Astrocyte of the cerebellum (primary cell): ENCODE results near the gene MED15.
"Not testable (repeated sequence)": the region's sequence is repeated elsewhere in the genome, so short reads cannot be mapped to it uniquely, and the experiment has no call there.

Source experiments
- DNase-seq: peaks from one replicate; pipeline ENCODE4 v3.0.0-alpha.2; 2011; ENCODE audit warnings: low read depth
- H3K4me3 ChIP-seq: 2 replicates; pipeline ENCODE4 v1.5.1; 2011; ENCODE audit warnings: mild to moderate bottlenecking, low read depth, low read length, moderate library complexity
- CTCF ChIP-seq: IDR thresholded peaks from 2 replicates; pipeline ENCODE4 v1.5.1; 2012; ENCODE audit warnings: low read length, low read depth, moderate library complexity, mild to moderate bottlenecking; ENCODE audit errors: missing control alignments
- in situ Hi-C: cut with HindIII; loops from 2 replicates; pipeline ENCODE4 v1.10.0; 2017; ENCODE audit warnings: low sequenced_read_pairs

MED15 gene

GRCh38 chr22:20589614-20590476, 82.4 kb downstream of the MED15 start:
- DNase-seq: no peak
- in situ Hi-C loops: no loop called here
- no peak for TF ChIP-seq CTCF
- no peak overlapping the region for H3K4me3 ChIP-seq

DNA sequence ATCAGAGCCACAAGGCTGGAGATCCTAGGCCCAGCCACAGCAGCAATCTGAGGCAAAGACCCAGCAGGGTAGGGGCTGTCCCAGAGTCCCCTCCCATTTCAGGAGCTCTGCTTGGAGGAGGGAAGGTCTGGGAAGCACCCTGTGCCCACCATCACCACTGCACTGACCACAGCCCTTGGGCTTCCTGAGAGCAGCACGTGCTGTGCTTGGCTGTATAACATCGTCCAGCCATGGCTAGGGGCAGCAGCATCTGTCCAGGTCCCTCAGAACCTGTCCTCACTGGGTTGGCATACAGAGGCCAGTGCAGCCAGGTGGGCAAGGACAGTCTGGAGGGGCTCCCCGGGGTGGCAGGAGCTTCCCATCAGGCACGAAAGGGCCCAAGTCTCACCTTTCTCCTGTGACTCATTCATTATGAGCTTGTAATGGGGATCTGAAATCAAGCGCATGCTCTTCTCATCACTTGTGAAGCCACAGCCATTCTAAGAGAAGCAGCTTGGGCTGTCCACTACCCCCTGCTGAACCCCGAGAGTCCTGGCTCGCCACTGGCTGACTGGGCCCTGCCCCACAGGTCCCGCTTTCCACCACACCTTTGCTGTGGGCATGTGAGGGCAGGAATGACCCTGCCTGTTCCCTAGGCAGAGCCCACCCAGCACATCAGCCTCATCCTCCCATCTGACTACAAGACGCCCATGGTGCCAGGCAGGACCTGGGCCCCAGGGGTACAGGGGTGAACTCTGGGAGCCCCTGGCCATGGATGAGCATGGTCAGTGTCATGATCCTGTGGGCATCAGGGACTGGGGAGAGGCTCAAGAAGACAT, 83.3 kb downstream of the MED15 start:
- DNase-seq: no peak
- no peak overlapping the region for H3K4me3 ChIP-seq
- in situ Hi-C loops: no loop called here
- no peak for TF ChIP-seq CTCF

DNA sequence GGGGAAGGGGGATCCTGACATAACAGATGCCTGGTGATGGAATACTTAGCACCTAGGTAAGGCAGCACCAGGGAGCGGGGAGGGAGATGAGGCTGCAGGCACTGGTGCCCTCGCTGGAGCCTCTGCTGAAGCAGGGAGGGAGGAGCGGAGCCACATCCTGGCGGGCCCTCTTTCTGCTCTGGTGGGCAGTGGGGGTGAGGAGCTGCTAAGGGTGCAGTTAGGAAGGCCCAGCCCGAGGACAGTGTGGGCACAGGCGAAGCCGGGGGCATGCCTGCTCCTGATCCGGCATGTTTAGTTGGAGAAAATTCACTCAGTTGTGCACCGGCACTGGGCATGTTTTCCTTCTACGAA, 83.9 kb downstream of the MED15 start:
- DNase-seq: no peak
- in situ Hi-C loops: no loop called here

DNA sequence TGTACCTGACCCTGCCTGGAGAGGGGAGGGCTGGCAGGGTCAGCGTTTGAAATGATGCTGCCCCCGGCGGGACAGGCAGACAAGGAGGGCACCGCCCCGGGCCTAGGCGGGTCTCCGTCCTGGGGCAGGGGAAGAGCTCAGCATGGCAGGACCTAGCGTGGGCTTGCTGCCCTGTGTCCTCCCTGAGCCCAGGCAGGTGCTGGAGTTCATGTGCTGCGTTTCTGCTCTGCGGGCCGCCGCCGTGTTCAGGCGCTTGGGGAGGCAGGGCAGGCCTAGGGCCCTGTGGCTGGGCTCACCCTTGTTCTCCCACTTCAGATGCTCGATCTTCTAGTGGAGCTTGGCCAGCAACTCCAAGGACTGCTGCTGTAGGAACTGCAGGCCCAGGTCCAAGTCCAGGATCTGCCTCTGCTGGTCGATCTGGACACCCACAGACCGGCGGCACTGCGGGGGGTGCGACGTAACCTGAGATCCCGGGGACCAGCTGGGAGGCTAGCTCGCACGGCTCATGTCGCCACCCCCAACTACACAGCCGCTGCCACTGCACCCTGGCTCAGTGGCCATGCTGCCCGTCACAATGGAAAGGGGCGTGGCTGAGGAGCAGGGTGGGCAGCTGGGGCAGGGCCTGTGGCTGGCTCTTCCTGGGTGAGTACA, 84.4 kb downstream of the MED15 start:
- DNase-seq: no peak
- in situ Hi-C loops: no loop called here
- no peak overlapping the region for H3K4me3 ChIP-seq
- TF ChIP-seq CTCF: no peak

More for the DNA sequence above, 83.9 kb downstream of the MED15 start:
- no peak overlapping the region for H3K4me3 ChIP-seq
- TF ChIP-seq CTCF: no peak

GRCh38 chr22:20594038-20594437, 86.6 kb downstream of the MED15 start:
- DNase-seq, H3K4me3 ChIP-seq, in situ Hi-C loops: not testable (repeated sequence)

GRCh38 chr22:20594486-20594885, 87.1 kb downstream of the MED15 start:
- H3K4me3 ChIP-seq, DNase-seq, in situ Hi-C loops: not testable (repeated sequence)

DNA sequence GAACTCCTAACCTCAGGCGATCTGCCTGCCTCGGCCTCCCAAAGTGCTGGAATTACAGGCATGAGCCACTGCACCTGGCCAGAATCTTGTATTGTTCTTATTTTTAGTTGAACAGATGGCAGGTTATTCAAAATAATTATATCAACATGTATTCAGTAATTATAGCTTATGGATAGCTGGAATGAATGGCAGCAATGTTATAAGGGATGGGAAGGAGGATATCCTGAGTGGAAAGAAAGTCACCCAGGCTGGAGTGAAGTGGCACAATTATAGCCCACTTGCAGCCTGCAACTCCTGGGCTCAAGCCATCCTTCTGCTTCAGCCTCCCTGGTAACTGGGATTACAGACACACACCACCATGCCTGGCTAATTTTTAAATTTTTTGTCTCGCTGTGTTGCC, 88.1 kb downstream of the MED15 start:
- DNase-seq: no peak
- H3K4me3 ChIP-seq: no peak overlapping the region
- no peak for TF ChIP-seq CTCF
- in situ Hi-C loops: no loop called here
